Neural progenitor cell (in vitro differentiated cells): ENCODE results near the gene FGF10. TPM values are rescaled to one million over a fixed set of nuclear protein-coding genes. Genes with fewer than 3 reads are reported as not detected.

Experiments used
- DNase-seq: peaks from one replicate; pipeline ENCODE4 v3.0.0-alpha.2; 2016; ENCODE audit warnings: low spot score
- H2AFZ ChIP-seq: fragments of 200-600 bp; sonication (generic); replicated peaks from 2 replicates; pipeline ENCODE4 v1.6.1; 2016; ENCODE audit warnings: antibody characterized with exemption
- H3F3A ChIP-seq: fragments of 200-600 bp; sonication (generic); 2 replicates; pipeline ENCODE4 v1.6.1; 2016; ENCODE audit warnings: antibody characterized with exemption, low read depth
- H3K27ac ChIP-seq: fragments of 200-600 bp; sonication (generic); 2 replicates; pipeline ENCODE4 v1.5.1; 2016; ENCODE audit warnings: mild to moderate bottlenecking
- H3K27me3 ChIP-seq: fragments of 200-600 bp; sonication (generic); 2 replicates; pipeline ENCODE4 v1.6.1; 2016; ENCODE audit warnings: mild to moderate bottlenecking, moderate library complexity
- H3K36me3 ChIP-seq: fragments of 200-600 bp; sonication (generic); 2 replicates; pipeline ENCODE4 v1.5.1; 2016
- H3K4me1 ChIP-seq: fragments of 200-600 bp; sonication (generic); 2 replicates; pipeline ENCODE4 v1.6.1; 2016; ENCODE audit warnings: mixed run types
- H3K4me2 ChIP-seq: fragments of 200-600 bp; sonication (generic); 2 replicates; pipeline ENCODE4 v1.6.1; 2016
- H3K4me3 ChIP-seq: fragments of 200-600 bp; sonication (generic); 2 replicates; pipeline ENCODE4 v1.5.1; 2016
- H3K79me2 ChIP-seq: fragments of 200-600 bp; sonication (generic); 2 replicates; pipeline ENCODE4 v1.6.1; 2016; ENCODE audit warnings: low read depth
- H3K9ac ChIP-seq: fragments of 200-600 bp; sonication (generic); 2 replicates; pipeline ENCODE4 v1.6.1; 2016
- H3K9me3 ChIP-seq: fragments of 200-600 bp; sonication (generic); 2 replicates; pipeline ENCODE4 v1.5.1; 2016; ENCODE audit warnings: low read depth
- H4K20me1 ChIP-seq: fragments of 200-600 bp; sonication (generic); 2 replicates; pipeline ENCODE4 v1.6.1; 2016; ENCODE audit warnings: low read depth
- H3K27ac Mint-ChIP-seq: 3 replicates; pipeline ENCODE4 v1.8.0; 2021; ENCODE audit warnings: mixed read lengths
- H3K27me3 Mint-ChIP-seq: 2 replicates; pipeline ENCODE4 v1.8.0; 2022; ENCODE audit warnings: low read depth, mild to moderate bottlenecking, inconsistent platforms, moderate library complexity, mixed read lengths; ENCODE audit not compliant: insufficient read depth
- H3K36me3 Mint-ChIP-seq: 3 replicates; pipeline ENCODE4 v1.8.0; 2021; ENCODE audit warnings: mixed read lengths
- H3K4me1 Mint-ChIP-seq: 3 replicates; pipeline ENCODE4 v1.8.0; 2021; ENCODE audit warnings: mixed read lengths
- H3K4me3 Mint-ChIP-seq: 3 replicates; pipeline ENCODE4 v1.8.0; 2021; ENCODE audit warnings: mild to moderate bottlenecking, moderate library complexity, mixed read lengths
- H3K9me3 Mint-ChIP-seq: 3 replicates; pipeline ENCODE4 v1.8.0; 2020; ENCODE audit warnings: mixed read lengths
- EZH2 ChIP-seq: fragments of 200-600 bp; sonication (generic); IDR thresholded peaks from 2 replicates; pipeline ENCODE4 v1.6.1; 2017; ENCODE audit warnings: antibody characterized with exemption, mild to moderate bottlenecking, moderate library complexity
- EZH2phosphoT487 ChIP-seq: fragments of 200-600 bp; sonication (generic); IDR thresholded peaks from 2 replicates; pipeline ENCODE4 v1.6.1; 2017; ENCODE audit warnings: antibody characterized with exemption
- total RNA-seq: library from RNA; depleted of rRNA; stranded (reverse); fragments of >200 nt; gene quantifications from 2 replicates; pipeline ENCODE4 v1.2.3, GENCODE V29; 2015; ENCODE audit warnings: low replicate concordance
- TF ChIP-seq, protein P1 (sequence below): fragments of 200-600 bp; sonication (generic); IDR thresholded peaks from 2 replicates; pipeline ENCODE4 v1.5.1; 2017; ENCODE audit warnings: antibody characterized with exemption, mild to moderate bottlenecking

Gene FGF10
- total RNA-seq, 1 donor from 2014 or later: 0.37 TPM

GRCh38 chr5:44318883-44319282 lies 70.3 kb downstream of the FGF10 start:
- H3K27me3 ChIP-seq: no peaks in the 10 kb centered on the region
- no peak overlapping the region for H3K27ac Mint-ChIP-seq
- H3K79me2 ChIP-seq: no peaks in the 10 kb centered on the region
- no peak overlapping the region for H3K4me3 ChIP-seq
- H3K9ac ChIP-seq: no peak overlapping the region
- no peak overlapping the region for H3K27ac ChIP-seq
- H4K20me1 ChIP-seq: no peaks in the 10 kb centered on the region
- H3F3A ChIP-seq: no peaks in the 10 kb centered on the region
- H3K4me2 ChIP-seq: no peak overlapping the region
- no peak overlapping the region for H2AFZ ChIP-seq
- TF ChIP-seq, protein P1, sequence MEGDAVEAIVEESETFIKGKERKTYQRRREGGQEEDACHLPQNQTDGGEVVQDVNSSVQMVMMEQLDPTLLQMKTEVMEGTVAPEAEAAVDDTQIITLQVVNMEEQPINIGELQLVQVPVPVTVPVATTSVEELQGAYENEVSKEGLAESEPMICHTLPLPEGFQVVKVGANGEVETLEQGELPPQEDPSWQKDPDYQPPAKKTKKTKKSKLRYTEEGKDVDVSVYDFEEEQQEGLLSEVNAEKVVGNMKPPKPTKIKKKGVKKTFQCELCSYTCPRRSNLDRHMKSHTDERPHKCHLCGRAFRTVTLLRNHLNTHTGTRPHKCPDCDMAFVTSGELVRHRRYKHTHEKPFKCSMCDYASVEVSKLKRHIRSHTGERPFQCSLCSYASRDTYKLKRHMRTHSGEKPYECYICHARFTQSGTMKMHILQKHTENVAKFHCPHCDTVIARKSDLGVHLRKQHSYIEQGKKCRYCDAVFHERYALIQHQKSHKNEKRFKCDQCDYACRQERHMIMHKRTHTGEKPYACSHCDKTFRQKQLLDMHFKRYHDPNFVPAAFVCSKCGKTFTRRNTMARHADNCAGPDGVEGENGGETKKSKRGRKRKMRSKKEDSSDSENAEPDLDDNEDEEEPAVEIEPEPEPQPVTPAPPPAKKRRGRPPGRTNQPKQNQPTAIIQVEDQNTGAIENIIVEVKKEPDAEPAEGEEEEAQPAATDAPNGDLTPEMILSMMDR: no peak
- TF ChIP-seq EZH2 (no peak), EZH2phosphoT487 (no peak)
- DNase-seq: no peak
- no peak overlapping the region for H3K4me3 Mint-ChIP-seq
- no peaks in the 10 kb centered on the region for H3K36me3 ChIP-seq
- peaks cover 8% of the 10 kb centered on the region for H3K36me3 Mint-ChIP-seq
- peaks cover 7% of the 10 kb centered on the region for H3K9me3 Mint-ChIP-seq
- peaks cover 29% of the 10 kb centered on the region for H3K4me1 Mint-ChIP-seq
- H3K9me3 ChIP-seq: no peaks in the 10 kb centered on the region
- H3K4me1 ChIP-seq: peaks cover 27% of the 10 kb centered on the region
- H3K27me3 Mint-ChIP-seq: peaks cover under 1% of the 10 kb centered on the region

GRCh38 chr5:44312374-44312773 lies 76.8 kb downstream of the FGF10 start:
- no peaks in the 10 kb centered on the region for H3K27me3 ChIP-seq
- H3K4me3 ChIP-seq: no peak overlapping the region
- H2AFZ ChIP-seq: no peak overlapping the region
- H3K4me1 ChIP-seq: peaks cover 27% of the 10 kb centered on the region
- no peaks in the 10 kb centered on the region for H3K36me3 ChIP-seq
- H4K20me1 ChIP-seq: no peaks in the 10 kb centered on the region
- no peak for DNase-seq
- peaks cover 3% of the 10 kb centered on the region for H3K27me3 Mint-ChIP-seq
- H3K9ac ChIP-seq: no peak overlapping the region
- H3K4me2 ChIP-seq: no peak overlapping the region
- H3K4me3 Mint-ChIP-seq: no peak overlapping the region
- H3K36me3 Mint-ChIP-seq: no peaks in the 10 kb centered on the region
- H3K79me2 ChIP-seq: no peaks in the 10 kb centered on the region
- TF ChIP-seq EZH2phosphoT487 (no peak), EZH2 (no peak)
- TF ChIP-seq, protein P1: no peak
- peaks cover 32% of the 10 kb centered on the region for H3K4me1 Mint-ChIP-seq
- no peak overlapping the region for H3K27ac ChIP-seq
- no peaks in the 10 kb centered on the region for H3K9me3 ChIP-seq
- H3K27ac Mint-ChIP-seq: no peak overlapping the region
- no peaks in the 10 kb centered on the region for H3K9me3 Mint-ChIP-seq
- no peaks in the 10 kb centered on the region for H3F3A ChIP-seq

DNA sequence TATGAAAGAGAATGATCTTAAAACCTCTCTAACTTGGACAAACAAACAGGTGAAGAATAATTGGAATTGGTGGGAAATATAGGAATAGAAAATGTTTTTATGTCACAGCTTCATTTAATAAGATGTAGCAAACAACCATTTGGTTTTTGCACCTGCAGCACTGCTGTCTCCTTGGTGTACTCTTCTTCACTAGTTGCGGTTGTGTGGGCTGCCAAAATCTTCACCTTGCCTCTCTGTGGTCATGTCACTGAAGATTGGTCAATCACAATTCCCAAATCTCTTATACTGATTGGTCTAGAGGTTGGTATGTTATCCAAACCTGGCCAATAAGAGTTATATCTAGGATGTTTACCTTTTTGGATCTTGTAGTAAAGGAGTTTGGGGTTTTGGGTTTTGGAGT lies 88.7 kb downstream of the FGF10 start:
- Histone ChIP-seq H3K4me3 (no peak overlapping the region), H3K36me3 (no peaks in the 10 kb centered on the region), H3K4me2 (no peak overlapping the region), H3K4me1 (no peaks in the 10 kb centered on the region), H3K9ac (no peak overlapping the region), H3K9me3 (no peaks in the 10 kb centered on the region), H4K20me1 (no peaks in the 10 kb centered on the region), H3K27ac (no peak overlapping the region), H3K79me2 (no peaks in the 10 kb centered on the region), H3F3A (no peaks in the 10 kb centered on the region), H2AFZ (no peak overlapping the region), H3K27me3 (no peaks in the 10 kb centered on the region)
- TF ChIP-seq, protein P1: no peak
- TF ChIP-seq EZH2phosphoT487 (no peak), EZH2 (no peak)
- Mint-ChIP-seq H3K9me3 (no peaks in the 10 kb centered on the region), H3K27me3 (no peaks in the 10 kb centered on the region), H3K4me1 (no peaks in the 10 kb centered on the region), H3K36me3 (peaks cover 3% of the 10 kb centered on the region), H3K4me3 (no peak overlapping the region), H3K27ac (no peak overlapping the region)
- no peak for DNase-seq
